GM20000 (cell line): ENCODE measurements around the gene ITGB7.

Experiments used
- DNase-seq: peaks from one replicate; pipeline ENCODE4 v3.0.0; 2012; ENCODE audit warnings: low spot score
- TF ChIP-seq, protein P1 (sequence below): IDR thresholded peaks from 2 replicates; pipeline ENCODE4 v1.5.1; 2012; ENCODE audit warnings: mild to moderate bottlenecking, control low read depth; ENCODE audit errors: extremely low read depth, missing control alignments

ITGB7 gene

DNA sequence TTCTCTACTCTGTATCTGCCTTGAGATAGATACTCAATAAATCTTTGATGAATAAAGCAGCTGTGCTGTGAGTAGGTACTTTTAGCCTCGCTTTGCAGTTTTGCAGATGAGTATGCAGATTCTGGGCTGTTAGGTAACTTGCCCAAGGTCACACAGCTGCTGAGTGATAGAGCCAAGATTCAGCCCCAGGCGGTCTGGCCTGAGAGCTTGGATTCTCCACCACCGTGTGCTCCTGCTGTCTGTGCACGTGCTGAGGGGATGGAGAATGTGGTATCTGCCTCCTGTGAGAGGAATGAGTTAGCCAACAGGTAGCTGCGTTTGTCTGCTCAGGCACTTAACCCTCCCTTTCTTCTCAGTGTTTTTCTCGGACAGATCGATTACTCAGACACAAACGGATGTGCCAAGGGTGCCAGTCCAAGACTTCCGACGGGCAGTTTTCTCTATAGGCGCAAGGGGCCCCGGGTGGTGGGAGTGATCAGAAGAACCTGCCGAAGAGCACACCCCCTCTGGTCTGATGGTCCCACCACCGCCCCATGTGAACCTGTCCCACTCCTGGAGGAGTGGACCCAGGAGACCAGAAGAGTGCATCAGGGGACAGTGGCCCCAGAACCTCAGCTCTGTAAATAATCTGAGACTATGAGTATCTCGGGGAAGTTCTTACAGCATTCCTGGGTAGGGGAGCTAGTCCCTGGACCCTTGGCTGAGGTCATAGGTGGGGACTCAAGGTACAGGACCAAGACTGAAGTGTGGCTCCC, 19.7 kb downstream of the ITGB7 start:
- DNase-seq = no peak
- TF ChIP-seq, protein P1, sequence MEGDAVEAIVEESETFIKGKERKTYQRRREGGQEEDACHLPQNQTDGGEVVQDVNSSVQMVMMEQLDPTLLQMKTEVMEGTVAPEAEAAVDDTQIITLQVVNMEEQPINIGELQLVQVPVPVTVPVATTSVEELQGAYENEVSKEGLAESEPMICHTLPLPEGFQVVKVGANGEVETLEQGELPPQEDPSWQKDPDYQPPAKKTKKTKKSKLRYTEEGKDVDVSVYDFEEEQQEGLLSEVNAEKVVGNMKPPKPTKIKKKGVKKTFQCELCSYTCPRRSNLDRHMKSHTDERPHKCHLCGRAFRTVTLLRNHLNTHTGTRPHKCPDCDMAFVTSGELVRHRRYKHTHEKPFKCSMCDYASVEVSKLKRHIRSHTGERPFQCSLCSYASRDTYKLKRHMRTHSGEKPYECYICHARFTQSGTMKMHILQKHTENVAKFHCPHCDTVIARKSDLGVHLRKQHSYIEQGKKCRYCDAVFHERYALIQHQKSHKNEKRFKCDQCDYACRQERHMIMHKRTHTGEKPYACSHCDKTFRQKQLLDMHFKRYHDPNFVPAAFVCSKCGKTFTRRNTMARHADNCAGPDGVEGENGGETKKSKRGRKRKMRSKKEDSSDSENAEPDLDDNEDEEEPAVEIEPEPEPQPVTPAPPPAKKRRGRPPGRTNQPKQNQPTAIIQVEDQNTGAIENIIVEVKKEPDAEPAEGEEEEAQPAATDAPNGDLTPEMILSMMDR = no peak

DNA sequence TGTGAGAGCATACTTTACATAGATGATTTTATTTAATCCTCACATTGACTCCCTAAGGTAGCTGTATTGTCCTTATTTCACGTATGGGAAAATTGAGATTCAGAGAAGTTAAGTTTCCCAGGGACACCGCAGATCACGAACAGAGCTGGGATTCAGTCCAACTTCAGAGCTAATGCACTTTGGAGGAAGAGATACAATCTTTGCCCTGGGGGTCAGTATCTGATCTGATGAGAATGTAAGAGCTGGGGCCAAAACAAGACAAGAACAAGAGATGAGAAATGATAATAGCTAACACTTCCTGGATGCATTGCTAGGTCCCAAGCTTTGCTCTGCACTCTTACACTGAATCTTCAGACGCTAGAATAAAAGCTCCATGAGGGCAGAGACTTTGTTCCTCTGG, 20.3 kb downstream of the ITGB7 start:
- TF ChIP-seq, protein P1 = no peak
- no peak for DNase-seq

DNA sequence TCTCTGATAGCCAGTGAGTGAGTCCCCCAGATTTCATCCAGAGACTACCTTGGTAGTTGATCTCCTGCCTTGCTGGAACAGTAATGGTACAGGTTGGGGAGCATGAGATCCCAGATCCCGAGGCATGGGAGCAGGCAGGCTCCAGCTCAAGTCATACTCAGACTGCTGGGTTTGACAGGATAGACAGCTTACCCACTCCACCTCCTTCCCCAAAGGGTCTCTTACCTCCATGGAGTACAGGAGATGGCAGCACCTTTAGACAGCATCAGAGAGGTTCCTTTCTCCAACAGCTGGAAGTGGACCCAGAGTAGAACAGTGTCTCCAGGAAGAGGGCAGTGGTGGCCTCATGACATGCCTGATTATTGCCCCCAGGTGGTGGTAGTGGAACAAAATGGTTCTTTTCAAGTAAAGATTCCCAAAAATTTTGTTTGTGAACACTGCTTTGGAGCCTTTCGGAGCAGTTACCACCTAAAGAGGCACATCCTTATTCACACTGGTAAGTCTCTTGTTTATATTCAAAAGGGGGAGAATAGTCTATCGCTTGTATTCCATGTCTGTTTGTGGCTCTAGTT, 21.4 kb downstream of the ITGB7 start:
- no peak for DNase-seq
- TF ChIP-seq, protein P1 = no peak

DNA sequence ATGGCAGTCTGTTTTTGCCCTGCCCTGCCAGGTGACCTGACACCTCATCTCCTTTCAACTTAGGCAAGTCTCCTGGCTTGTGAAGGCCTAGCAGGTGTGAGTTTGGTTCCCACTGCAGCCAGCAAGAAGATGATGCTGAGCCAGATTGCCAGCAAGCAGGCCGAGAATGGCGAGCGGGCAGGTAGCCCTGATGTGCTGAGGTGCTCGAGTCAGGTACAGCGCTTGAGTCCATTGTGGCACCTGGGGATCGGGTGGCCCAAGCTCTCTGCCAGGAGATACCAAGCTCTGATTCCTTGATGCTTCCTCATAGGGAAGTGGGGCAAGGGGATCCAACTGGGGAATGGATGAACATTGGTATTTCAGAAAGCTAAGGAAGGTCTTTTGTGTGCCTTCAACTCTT, 22.2 kb downstream of the ITGB7 start:
- TF ChIP-seq, protein P1 = no peak
- DNase-seq = no peak

DNA sequence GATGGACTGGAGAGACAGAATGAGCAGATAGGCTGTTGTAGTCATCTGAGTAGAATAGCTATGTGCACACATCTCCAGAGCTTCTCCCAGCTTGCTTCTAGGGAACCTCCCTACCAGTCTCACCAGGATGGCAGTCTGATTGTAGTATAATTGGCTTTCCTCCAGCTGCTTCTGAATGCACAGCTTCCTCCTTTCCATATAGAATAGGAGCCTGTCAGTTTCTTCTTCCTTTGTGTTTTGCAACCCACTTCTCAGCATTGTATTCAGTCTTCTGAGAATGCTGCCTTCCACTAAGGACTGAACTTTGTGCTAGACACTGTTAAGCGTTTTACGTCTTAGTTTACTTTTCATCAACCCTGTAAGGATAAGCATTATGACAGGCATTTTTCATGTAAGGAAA, 24.1 kb downstream of the ITGB7 start:
- TF ChIP-seq, protein P1 = no peak
- DNase-seq = no peak

DNA sequence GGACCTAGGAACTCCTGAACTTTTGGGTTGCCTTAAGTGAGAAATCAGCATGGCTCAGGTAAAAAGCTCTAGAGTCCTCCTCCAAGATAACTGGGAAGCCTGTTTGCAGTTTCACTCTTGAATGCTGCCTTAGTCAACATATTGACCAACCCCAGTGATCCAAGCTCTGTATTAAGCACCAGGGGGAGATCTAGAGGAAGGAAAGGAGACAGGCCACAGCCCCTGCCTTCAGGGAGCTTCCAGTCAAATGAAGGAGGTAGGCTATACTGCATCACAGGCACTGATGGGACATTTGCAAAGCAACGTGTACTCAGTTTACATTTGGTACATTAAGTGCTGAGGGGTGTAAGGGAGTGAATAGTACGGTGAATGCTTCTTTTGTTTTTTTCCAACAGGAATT, 25.1 kb downstream of the ITGB7 start:
- TF ChIP-seq, protein P1 = no peak
- DNase-seq = no peak

DNA sequence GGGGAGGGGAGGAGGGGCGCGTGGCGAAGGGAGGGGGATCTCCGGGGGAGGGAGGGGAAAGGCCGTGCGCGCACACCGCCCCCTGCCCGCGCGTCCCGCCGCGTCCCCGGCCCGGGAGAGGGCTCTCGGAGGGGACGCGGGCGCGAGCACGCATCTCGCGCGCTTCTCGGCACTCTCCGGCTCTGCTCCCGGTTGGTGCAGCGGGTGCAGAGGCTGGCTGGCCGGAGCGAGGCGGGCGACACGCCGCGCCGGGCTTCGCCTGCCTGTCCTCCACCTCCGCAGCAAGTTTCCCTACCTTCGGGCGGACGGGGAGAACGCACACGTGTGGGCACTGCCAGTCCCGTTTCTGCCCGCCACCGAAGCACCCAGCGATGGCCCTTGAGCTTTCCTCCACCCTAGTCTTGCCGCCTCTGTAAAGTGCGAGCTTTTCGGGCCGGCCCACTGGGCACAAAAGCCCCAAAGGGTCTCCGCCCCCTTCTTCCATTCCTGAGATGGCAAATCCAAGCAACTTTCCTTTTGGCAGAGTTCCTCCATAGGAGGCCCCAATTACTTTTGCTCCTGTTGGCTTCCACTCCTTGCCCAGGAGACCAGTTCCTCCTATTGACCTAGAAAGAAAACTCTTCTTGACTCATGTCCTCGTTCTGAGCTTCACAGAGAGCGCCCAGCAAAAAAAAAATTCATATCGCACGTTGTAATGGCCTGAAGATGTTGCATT, 26.0 kb downstream of the ITGB7 start:
- DNase-seq = peak; percentile 94
- TF ChIP-seq, protein P1 = no peak
